ENCODE data around the gene TMPRSS3.

TMPRSS3 gene

GRCh38 chr21:42405064-42406013 is 9.5 kb upstream of the TMPRSS3 start:
- no peaks in the 10 kb centered on the region for H3K36me3 ChIP-seq

DNA sequence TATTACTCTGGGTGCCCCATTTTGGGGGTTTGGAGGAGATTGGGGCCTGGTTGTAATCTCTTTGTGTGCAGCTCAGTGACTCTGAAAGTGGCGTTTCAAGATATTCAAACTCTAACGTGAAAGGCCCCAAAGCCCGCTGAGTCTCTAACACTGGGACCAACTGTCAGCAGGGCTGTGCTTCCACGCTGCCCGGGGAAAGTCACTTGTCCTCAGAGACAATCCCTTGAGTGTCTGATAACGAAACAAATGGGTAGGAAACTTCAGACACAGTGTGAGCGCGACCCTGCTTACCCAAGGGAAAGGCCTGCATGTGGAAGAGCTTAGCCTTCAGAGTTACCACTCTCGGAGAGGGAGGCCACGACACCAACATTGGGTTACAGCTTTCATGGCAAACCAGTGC is 8.7 kb upstream of the TMPRSS3 start:
- Histone ChIP-seq H3K27me3 (ENCODE audit: insufficient read depth, low read depth, severe bottlenecking) (no peaks in the 10 kb centered on the region), H3K27ac (no peak overlapping the region), H3K36me3 (no peaks in the 10 kb centered on the region), H3K9me3 (ENCODE audit: severe bottlenecking) (peaks cover 8% of the 10 kb centered on the region), H3K4me3 (ENCODE audit: low read depth, low read length) (no peak overlapping the region)
- TF ChIP-seq CTCF (IDR thresholded peaks at IDR 0.05; ENCODE audit: low read depth, low read length), result no peak
- DNase-seq, result no peak

More at GRCh38 chr21:42405064-42406013, 9.5 kb upstream of the TMPRSS3 start:
- no peaks in the 10 kb centered on the region for H3K27me3 ChIP-seq (ENCODE audit: insufficient read depth, low read depth, severe bottlenecking)
- no peak for DNase-seq
- no peak for TF ChIP-seq CTCF (IDR thresholded peaks at IDR 0.05; ENCODE audit: low read depth, low read length)
- no peak overlapping the region for H3K4me3 ChIP-seq (ENCODE audit: low read depth, low read length)
- H3K27ac ChIP-seq, result no peak overlapping the region
- peaks cover 8% of the 10 kb centered on the region for H3K9me3 ChIP-seq (ENCODE audit: severe bottlenecking)

GRCh38 chr21:42403611-42404231 is 7.9 kb upstream of the TMPRSS3 start, which contains the start of gene UBASH3A:
Gene UBASH3A, plus strand, starts transcription at chr21:42403902. Its CDS starts 44 bp downstream, at chr21:42403946.
- no peak within 1 kb of the TSS for H3K4me3 ChIP-seq (ENCODE audit: low read depth, low read length)
- no peaks in the 10 kb centered on the region for H3K36me3 ChIP-seq
- no peak for TF ChIP-seq CTCF (IDR thresholded peaks at IDR 0.05; ENCODE audit: low read depth, low read length)
- no peaks in the 10 kb centered on the region for H3K27me3 ChIP-seq (ENCODE audit: insufficient read depth, low read depth, severe bottlenecking)
- peaks cover 8% of the 10 kb centered on the region for H3K9me3 ChIP-seq (ENCODE audit: severe bottlenecking)
- H3K27ac ChIP-seq, result no peak within 1 kb of the TSS
- DNase-seq, result no peak

DNA sequence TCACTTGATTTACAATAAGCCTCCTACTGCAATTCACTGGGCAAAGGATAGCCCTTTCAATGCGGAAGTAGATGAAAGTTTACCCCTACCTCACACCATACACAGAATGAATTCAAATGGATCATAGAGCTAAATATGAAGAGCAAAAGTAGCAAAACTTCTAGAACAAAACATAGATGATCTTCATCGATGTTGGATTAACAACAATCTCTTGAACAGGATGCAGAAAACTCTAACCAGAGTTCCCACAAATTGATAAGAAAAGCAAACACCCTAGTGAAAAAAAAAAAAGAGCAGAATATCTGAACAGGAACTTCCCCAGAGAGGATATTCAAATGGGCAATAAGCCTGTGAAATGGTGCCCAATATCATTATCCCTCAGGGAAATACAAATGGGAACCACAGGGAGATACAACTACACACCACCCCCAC is 6.0 kb upstream of the TMPRSS3 start:
- DNase-seq, result no peak
- no peaks in the 10 kb centered on the region for H3K27me3 ChIP-seq (ENCODE audit: insufficient read depth, low read depth, severe bottlenecking)
- no peaks in the 10 kb centered on the region for H3K36me3 ChIP-seq
- no peak for TF ChIP-seq CTCF (IDR thresholded peaks at IDR 0.05; ENCODE audit: low read depth, low read length)
- H3K9me3 ChIP-seq (ENCODE audit: severe bottlenecking), result peaks cover 8% of the 10 kb centered on the region
- H3K27ac ChIP-seq, result no peak overlapping the region
- no peak overlapping the region for H3K4me3 ChIP-seq (ENCODE audit: low read depth, low read length)

DNA sequence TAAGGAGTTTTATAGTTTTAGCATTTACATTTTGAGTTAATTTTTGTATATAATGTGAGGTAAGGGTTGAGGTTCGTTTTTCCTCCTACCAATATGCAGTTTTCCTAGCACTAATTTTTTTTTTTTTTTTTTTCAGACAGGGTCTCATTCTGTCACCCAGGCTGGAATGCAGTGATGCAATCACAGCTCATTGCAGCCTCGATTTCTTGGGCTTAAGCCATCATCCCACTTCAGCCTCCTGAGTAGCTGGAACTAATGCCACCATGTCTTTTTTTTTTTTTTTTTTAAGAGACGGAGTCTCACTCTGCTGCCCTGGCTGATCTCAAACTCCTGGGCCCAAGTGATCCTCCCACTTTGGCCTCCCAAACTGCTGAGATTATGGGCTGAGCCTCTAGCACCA is 5.3 kb upstream of the TMPRSS3 start:
- DNase-seq, result no peak
- peaks cover 8% of the 10 kb centered on the region for H3K9me3 ChIP-seq (ENCODE audit: severe bottlenecking)
- no peak overlapping the region for H3K4me3 ChIP-seq (ENCODE audit: low read depth, low read length)
- TF ChIP-seq CTCF (IDR thresholded peaks at IDR 0.05; ENCODE audit: low read depth, low read length), result no peak
- no peaks in the 10 kb centered on the region for H3K27me3 ChIP-seq (ENCODE audit: insufficient read depth, low read depth, severe bottlenecking)
- no peak overlapping the region for H3K27ac ChIP-seq
- H3K36me3 ChIP-seq, result no peaks in the 10 kb centered on the region

Data from WERI-Rb-1 (cell line).